OCI-M1 (cell line): ENCODE measurements around the gene COL6A5.

ENCODE experiments used
- DNase-seq: peaks from one replicate; lab custom pipeline; 2025; lab: John Stamatoyannopoulos, UW

COL6A5 gene

GRCh38 chr3:130519754-130520153, 174.3 kb downstream of the COL6A5 start:
- DNase-seq, result no peak

- no peak for DNase-seq
These were observed 176.9 kb downstream of the COL6A5 start for GRCh38 chr3:130522399-130522798.

DNA sequence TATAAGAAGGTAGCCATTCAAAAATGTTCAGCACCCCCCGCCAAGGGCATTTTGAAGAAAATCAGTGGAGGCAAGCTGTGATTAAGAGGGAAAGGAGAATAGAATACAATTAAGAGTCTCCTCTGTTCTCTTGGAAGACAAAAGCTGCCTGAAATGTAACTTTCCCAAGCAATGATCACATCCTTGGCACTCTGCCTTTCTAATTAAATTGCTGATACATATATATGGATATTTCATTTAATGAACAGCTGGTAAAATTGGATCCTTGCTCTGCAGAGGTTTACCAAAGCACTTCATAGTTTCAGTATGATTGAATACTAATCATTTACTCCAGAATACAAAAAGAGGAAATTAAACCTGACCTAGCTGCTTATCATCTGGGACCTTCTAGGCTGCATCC, 182.0 kb downstream of the COL6A5 start:
- peak; percentile 52 for DNase-seq

DNA sequence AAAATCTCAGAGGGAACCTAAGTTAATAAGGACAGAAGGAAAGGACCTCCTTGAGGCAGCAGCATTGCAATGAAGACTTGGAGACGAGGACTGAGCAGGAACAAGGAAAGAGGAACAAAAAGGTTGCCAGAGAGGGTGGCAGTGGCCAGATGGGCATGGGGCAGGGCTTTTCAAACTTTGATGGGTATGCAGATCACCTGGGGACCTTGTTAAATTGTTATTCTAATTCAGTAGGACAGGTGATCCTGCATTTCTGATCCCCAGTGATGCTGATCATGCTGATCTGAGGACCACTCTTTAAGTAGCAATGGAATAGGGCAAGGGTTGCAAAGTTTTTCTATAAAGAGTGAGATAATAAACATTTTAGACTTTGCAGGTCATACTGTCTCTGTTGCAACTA, 182.6 kb downstream of the COL6A5 start:
- DNase-seq, result no peak

- DNase-seq, result no peak
These were observed 184.2 kb downstream of the COL6A5 start for GRCh38 chr3:130529486-130530215.

GRCh38 chr3:130533247-130533646, 187.8 kb downstream of the COL6A5 start:
- DNase-seq, result no peak
